Liver (tissue), 9 donors: ENCODE data around the gene PLCB3. TPM values are rescaled to one million over a fixed set of nuclear protein-coding genes. Genes with fewer than 3 reads are reported as not detected.

Source experiments
- DNase-seq: peaks from one replicate; pipeline ENCODE4 v3.0.0-alpha.2; 2017; ENCODE audit warnings: low spot score
- H3K27ac ChIP-seq, 2 donors: one replicate each; pipeline ENCODE4 v1.7.0; 2013; ENCODE audit warnings: inconsistent platforms in 2 of 2, low read length in 2 of 2, control low read depth in 1 of 2, low read depth in 1 of 2, mild to moderate bottlenecking in 1 of 2
- H3K27me3 ChIP-seq, 4 donors: one replicate each; pipeline versions ENCODE4 v1.6.1 to v1.7.0; 2013; ENCODE audit warnings: low read length in 3 of 4, inconsistent platforms in 1 of 4, mild to moderate bottlenecking in 1 of 4, moderate library complexity in 1 of 4; ENCODE audit not compliant: control insufficient read depth in 4 of 4, insufficient read depth in 4 of 4
- H3K36me3 ChIP-seq, 4 donors: one replicate each; pipeline versions ENCODE4 v1.6.1 to v1.7.0; 2013; ENCODE audit warnings: low read length in 3 of 4, mild to moderate bottlenecking in 3 of 4, low read depth in 1 of 4, moderate library complexity in 1 of 4; ENCODE audit not compliant: control insufficient read depth in 4 of 4, insufficient read depth in 3 of 4
- H3K4me1 ChIP-seq, 4 donors: one replicate each; pipeline versions ENCODE4 v1.6.1 to v1.7.0; 2013; ENCODE audit warnings: low read length in 3 of 4, mild to moderate bottlenecking in 3 of 4, moderate library complexity in 1 of 4; ENCODE audit not compliant: control insufficient read depth in 4 of 4, insufficient read depth in 4 of 4
- H3K4me3 ChIP-seq, 3 donors: one replicate each; pipeline versions ENCODE4 v1.6.1 to v1.7.0; 2013; ENCODE audit warnings: low read length in 3 of 3, control low read depth in 1 of 3, low read depth in 1 of 3, mild to moderate bottlenecking in 1 of 3
- H3K9ac ChIP-seq, 2 donors: one replicate each; pipeline ENCODE4 v1.7.0; 2013; ENCODE audit warnings: low read length in 2 of 2, mild to moderate bottlenecking in 2 of 2, moderate library complexity in 2 of 2, control low read depth in 1 of 2, low read depth in 1 of 2
- H3K9me3 ChIP-seq, 4 donors: one replicate each; pipeline versions ENCODE4 v1.6.1 to v1.7.0; 2013; ENCODE audit warnings: low read length in 3 of 4; ENCODE audit not compliant: control insufficient read depth in 4 of 4
- EGR1 ChIP-seq, 2 donors: IDR thresholded peaks; 2 replicates each; pipeline ENCODE4 v1.6.1; 2016 to 2018; ENCODE audit warnings: antibody characterized with exemption in 2 of 2, low read depth in 2 of 2
- FOXA1 ChIP-seq: IDR thresholded peaks from 2 replicates; pipeline ENCODE4 v1.6.1; 2016; ENCODE audit warnings: antibody characterized with exemption
- GABPA ChIP-seq, 2 donors: IDR thresholded peaks in 1 of 2; conservative IDR thresholded peaks in 1 of 2; 2 replicates each; pipeline ENCODE4 v1.6.1; 2016; ENCODE audit warnings: antibody characterized with exemption in 2 of 2, mild to moderate bottlenecking in 1 of 2, moderate library complexity in 1 of 2
- HNF4A ChIP-seq, 2 donors: conservative IDR thresholded peaks; 2 replicates each; pipeline ENCODE4 v1.6.1; 2016; ENCODE audit warnings: antibody characterized with exemption in 2 of 2, mild to moderate bottlenecking in 2 of 2
- JUND ChIP-seq, 2 donors: IDR thresholded peaks; 2 replicates each; pipeline ENCODE4 v1.6.1; 2016; ENCODE audit warnings: antibody characterized with exemption in 2 of 2
- NR2F2 ChIP-seq: IDR thresholded peaks from 2 replicates; pipeline ENCODE4 v1.6.1; 2016; ENCODE audit warnings: antibody characterized with exemption
- RAD21 ChIP-seq, 2 donors: IDR thresholded peaks; 2 replicates each; pipeline ENCODE4 v1.6.1; 2016; ENCODE audit warnings: antibody characterized with exemption in 2 of 2, mild to moderate bottlenecking in 2 of 2
- RXRA ChIP-seq, 2 donors: IDR thresholded peaks; 2 replicates each; pipeline ENCODE4 v1.6.1; 2017 to 2018; ENCODE audit warnings: antibody characterized with exemption in 2 of 2, mild to moderate bottlenecking in 1 of 2
- SP1 ChIP-seq: IDR thresholded peaks from 2 replicates; pipeline ENCODE4 v1.6.1; 2018; ENCODE audit warnings: antibody characterized with exemption, mild to moderate bottlenecking
- YY1 ChIP-seq: IDR thresholded peaks from 2 replicates; pipeline ENCODE4 v1.6.1; 2016; ENCODE audit warnings: antibody characterized with exemption, mild to moderate bottlenecking
- WGBS: extraction: QIAGEN DNeasy Blood & Tissue Kit; methylation state at CpG from one replicate; pipeline ENCODE4 v1.1.7; 2013; 5-methylcytosine and 5-hydroxymethylcytosine counted together
- polyA plus RNA-seq, 2 donors: library from polyadenylated mRNA; stranded (reverse) in 1 of 2; unstranded in 1 of 2; fragments of 200-250 nt in 1 of 2; fragments of >200 nt in 1 of 2; fragmentation: Nextera tagmentation in 1 of 2; extraction: Ambion mirVana in 1 of 2; gene quantifications; one replicate each; pipeline versions ENCODE4 v1.2.1 to v1.2.3, GENCODE V29; 2013 to 2015
- total RNA-seq, 2 donors: library from RNA; depleted of rRNA; stranded (reverse); fragments of >200 nt; gene quantifications; one replicate each; pipeline ENCODE4 v1.2.3, GENCODE V29; 2014
- TF ChIP-seq, protein P1 (sequence below): fragments of 150-350 bp; IDR thresholded peaks from 2 replicates; pipeline ENCODE4 v1.5.1; 2017; ENCODE audit warnings: improper control_type of control experiment, low read depth, low read length; ENCODE audit not compliant: missing input control
- TF ChIP-seq, protein P2 (sequence below): IDR thresholded peaks from 2 replicates; pipeline ENCODE4 v1.6.1; 2016; ENCODE audit warnings: antibody characterized with exemption
- TF ChIP-seq, protein P3 (sequence below): IDR thresholded peaks from 2 replicates; pipeline ENCODE4 v1.6.1; 2016; ENCODE audit warnings: antibody characterized with exemption
- donor health status: healthy.
- donor health status: healthy.
- donor health status: healthy.
- donor health status: healthy.
- donor health status: healthy.

Gene PLCB3
- total and polyA plus RNA-seq, 4 donors = 0.79 to 8.5 (median 5.4) TPM

DNA sequence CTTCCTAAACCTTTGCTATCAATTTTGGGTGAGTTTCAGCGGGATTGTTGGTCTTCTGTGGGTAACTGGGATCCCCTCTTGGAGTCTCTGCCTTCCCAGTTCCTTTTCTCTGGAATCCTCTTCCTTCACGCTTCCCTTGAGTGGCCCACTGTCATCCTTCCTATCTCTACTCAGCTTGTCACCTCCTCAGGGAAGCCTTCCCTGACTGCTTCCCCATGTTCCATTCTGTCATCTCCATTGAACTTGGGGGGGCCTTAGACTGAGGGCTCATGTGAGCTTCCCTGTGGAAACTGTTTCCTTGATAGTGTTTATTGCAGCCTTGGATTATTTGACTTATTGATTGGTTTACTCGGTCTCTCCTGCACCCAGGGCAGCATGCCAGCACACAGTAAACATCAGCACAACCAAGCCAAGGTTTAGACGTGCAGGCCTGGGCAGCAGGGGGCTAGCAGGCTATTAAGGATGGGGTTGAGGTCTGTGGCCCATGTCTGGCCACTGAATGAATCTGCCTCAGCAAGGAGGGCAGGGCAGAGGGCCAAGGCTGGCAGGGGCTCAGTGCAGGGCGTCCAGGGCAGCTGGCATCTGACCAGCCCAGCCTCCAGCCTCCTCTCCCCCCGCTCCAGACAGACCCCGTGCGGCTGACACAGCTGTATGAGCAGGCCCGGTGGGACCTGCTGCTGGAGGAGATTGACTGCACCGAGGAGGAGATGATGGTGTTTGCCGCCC is 32.5 kb upstream of the PLCB3 start (continued):
- TF ChIP-seq, protein P1, sequence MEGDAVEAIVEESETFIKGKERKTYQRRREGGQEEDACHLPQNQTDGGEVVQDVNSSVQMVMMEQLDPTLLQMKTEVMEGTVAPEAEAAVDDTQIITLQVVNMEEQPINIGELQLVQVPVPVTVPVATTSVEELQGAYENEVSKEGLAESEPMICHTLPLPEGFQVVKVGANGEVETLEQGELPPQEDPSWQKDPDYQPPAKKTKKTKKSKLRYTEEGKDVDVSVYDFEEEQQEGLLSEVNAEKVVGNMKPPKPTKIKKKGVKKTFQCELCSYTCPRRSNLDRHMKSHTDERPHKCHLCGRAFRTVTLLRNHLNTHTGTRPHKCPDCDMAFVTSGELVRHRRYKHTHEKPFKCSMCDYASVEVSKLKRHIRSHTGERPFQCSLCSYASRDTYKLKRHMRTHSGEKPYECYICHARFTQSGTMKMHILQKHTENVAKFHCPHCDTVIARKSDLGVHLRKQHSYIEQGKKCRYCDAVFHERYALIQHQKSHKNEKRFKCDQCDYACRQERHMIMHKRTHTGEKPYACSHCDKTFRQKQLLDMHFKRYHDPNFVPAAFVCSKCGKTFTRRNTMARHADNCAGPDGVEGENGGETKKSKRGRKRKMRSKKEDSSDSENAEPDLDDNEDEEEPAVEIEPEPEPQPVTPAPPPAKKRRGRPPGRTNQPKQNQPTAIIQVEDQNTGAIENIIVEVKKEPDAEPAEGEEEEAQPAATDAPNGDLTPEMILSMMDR = no peak

- Histone ChIP-seq H3K9ac (no peak overlapping the region), H3K27ac (no peak overlapping the region), H3K27me3 (no peaks in the 10 kb centered on the region), H3K36me3 (peaks cover 0 to 27% (median 9%) of the 10 kb centered on the region in 4 donors), H3K9me3 (no peaks in the 10 kb centered on the region), H3K4me1 (peaks cover 7 to 13% (median 13%) of the 10 kb centered on the region in 4 donors), H3K4me3 (no peak overlapping the region)
- WGBS = 74% methylated on average over 7 of the region's 7 CpGs
- TF ChIP-seq, protein P2, sequence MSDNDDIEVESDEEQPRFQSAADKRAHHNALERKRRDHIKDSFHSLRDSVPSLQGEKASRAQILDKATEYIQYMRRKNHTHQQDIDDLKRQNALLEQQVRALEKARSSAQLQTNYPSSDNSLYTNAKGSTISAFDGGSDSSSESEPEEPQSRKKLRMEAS = no peak
- no peak for TF ChIP-seq HNF4A (conservative IDR thresholded peaks at IDR 0.05)
- TF ChIP-seq, protein P3, sequence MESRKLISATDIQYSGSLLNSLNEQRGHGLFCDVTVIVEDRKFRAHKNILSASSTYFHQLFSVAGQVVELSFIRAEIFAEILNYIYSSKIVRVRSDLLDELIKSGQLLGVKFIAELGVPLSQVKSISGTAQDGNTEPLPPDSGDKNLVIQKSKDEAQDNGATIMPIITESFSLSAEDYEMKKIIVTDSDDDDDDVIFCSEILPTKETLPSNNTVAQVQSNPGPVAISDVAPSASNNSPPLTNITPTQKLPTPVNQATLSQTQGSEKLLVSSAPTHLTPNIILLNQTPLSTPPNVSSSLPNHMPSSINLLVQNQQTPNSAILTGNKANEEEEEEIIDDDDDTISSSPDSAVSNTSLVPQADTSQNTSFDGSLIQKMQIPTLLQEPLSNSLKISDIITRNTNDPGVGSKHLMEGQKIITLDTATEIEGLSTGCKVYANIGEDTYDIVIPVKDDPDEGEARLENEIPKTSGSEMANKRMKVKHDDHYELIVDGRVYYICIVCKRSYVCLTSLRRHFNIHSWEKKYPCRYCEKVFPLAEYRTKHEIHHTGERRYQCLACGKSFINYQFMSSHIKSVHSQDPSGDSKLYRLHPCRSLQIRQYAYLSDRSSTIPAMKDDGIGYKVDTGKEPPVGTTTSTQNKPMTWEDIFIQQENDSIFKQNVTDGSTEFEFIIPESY = no peak
- no peak for TF ChIP-seq FOXA1
- TF ChIP-seq NR2F2 = no peak
- TF ChIP-seq EGR1 (IDR thresholded peaks at IDR 0.05; ENCODE audit: low read depth in 2 of 2) = no peak
- TF ChIP-seq YY1 = no peak
- no peak for TF ChIP-seq JUND (IDR thresholded peaks at IDR 0.05)
- TF ChIP-seq SP1 = no peak
- DNase-seq = no peak
Measured at GRCh38 chr11:64219354-64219684, 32.0 kb upstream of the PLCB3 start.

- Histone ChIP-seq H3K36me3 (peaks cover 0 to 27% (median 9%) of the 10 kb centered on the region in 4 donors), H3K27ac (no peak overlapping the region), H3K4me3 (no peak overlapping the region), H3K9ac (no peak overlapping the region), H3K9me3 (no peaks in the 10 kb centered on the region), H3K4me1 (peaks cover 7 to 16% (median 14%) of the 10 kb centered on the region in 4 donors), H3K27me3 (no peaks in the 10 kb centered on the region)
- DNase-seq = no peak
- 95% methylated on average over 10 of the region's 10 CpGs for WGBS
- TF ChIP-seq YY1 (no peak), GABPA (IDR thresholded peaks at IDR 0.05 in 1 of 2, conservative IDR thresholded peaks at IDR 0.05 in 1 of 2) (no peak)
Measured at GRCh38 chr11:64219755-64220154, 31.6 kb upstream of the PLCB3 start.

DNA sequence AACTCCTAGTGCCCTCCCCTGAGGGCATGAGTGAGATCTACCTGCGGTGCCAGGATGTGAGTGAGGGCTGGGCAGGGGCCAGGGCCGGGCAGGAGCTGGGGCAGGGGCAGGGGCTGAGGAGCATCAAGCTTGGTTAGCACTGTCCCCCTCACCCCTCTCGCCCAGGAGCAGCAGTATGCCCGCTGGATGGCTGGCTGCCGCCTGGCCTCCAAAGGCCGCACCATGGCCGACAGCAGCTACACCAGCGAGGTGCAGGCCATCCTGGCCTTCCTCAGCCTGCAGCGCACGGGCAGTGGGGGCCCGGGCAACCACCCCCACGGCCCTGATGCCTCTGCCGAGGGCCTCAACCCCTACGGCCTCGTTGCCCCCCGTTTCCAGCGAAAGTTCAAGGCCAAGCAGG is 31.1 kb upstream of the PLCB3 start:
- no peak overlapping the region for H3K9ac ChIP-seq
- H3K27ac ChIP-seq = no peak overlapping the region
- no peak overlapping the region for H3K4me3 ChIP-seq
- TF ChIP-seq RXRA (IDR thresholded peaks at IDR 0.05) = no peak
- no peak for TF ChIP-seq YY1
- TF ChIP-seq, protein P1 = no peak
- TF ChIP-seq, protein P3 = no peak
- no peak for TF ChIP-seq RAD21 (IDR thresholded peaks at IDR 0.05)
- no peak for TF ChIP-seq FOXA1
- H3K4me1 ChIP-seq = peaks cover 9 to 22% (median 18%) of the 10 kb centered on the region in 4 donors
- no peaks in the 10 kb centered on the region for H3K9me3 ChIP-seq
- H3K27me3 ChIP-seq = no peaks in the 10 kb centered on the region
- 95% methylated on average over 17 of the region's 17 CpGs for WGBS
- peaks cover 0 to 24% (median 9%) of the 10 kb centered on the region in 4 donors for H3K36me3 ChIP-seq
- DNase-seq = no peak
